HL-60 (cell line): Measurements from ENCODE around the gene MYOM3.
"Not testable (repeated sequence)": the region's sequence is repeated elsewhere in the genome, so short reads cannot be mapped to it uniquely, and the experiment has no call there.

Source experiments
- POLR2AphosphoS5 ChIP-seq: IDR thresholded peaks from 2 replicates; pipeline ENCODE4 v1.6.1; 2012; ENCODE audit warnings: low read depth
- TF ChIP-seq, protein P1 (sequence below): IDR thresholded peaks from one replicate; pipeline ENCODE4 v1.5.1; 2011; ENCODE audit warnings: low read length, control low read depth, inconsistent platforms; ENCODE audit not compliant: insufficient read depth
- TF ChIP-seq, protein P2 (sequence below): IDR thresholded peaks from 2 replicates; pipeline ENCODE4 v1.6.1; 2012; ENCODE audit warnings: low read depth; ENCODE audit not compliant: insufficient replicate concordance

- TF ChIP-seq, protein P1, sequence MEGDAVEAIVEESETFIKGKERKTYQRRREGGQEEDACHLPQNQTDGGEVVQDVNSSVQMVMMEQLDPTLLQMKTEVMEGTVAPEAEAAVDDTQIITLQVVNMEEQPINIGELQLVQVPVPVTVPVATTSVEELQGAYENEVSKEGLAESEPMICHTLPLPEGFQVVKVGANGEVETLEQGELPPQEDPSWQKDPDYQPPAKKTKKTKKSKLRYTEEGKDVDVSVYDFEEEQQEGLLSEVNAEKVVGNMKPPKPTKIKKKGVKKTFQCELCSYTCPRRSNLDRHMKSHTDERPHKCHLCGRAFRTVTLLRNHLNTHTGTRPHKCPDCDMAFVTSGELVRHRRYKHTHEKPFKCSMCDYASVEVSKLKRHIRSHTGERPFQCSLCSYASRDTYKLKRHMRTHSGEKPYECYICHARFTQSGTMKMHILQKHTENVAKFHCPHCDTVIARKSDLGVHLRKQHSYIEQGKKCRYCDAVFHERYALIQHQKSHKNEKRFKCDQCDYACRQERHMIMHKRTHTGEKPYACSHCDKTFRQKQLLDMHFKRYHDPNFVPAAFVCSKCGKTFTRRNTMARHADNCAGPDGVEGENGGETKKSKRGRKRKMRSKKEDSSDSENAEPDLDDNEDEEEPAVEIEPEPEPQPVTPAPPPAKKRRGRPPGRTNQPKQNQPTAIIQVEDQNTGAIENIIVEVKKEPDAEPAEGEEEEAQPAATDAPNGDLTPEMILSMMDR, result not testable (repeated sequence)
- not testable (repeated sequence) for TF ChIP-seq POLR2AphosphoS5
- TF ChIP-seq, protein P2, sequence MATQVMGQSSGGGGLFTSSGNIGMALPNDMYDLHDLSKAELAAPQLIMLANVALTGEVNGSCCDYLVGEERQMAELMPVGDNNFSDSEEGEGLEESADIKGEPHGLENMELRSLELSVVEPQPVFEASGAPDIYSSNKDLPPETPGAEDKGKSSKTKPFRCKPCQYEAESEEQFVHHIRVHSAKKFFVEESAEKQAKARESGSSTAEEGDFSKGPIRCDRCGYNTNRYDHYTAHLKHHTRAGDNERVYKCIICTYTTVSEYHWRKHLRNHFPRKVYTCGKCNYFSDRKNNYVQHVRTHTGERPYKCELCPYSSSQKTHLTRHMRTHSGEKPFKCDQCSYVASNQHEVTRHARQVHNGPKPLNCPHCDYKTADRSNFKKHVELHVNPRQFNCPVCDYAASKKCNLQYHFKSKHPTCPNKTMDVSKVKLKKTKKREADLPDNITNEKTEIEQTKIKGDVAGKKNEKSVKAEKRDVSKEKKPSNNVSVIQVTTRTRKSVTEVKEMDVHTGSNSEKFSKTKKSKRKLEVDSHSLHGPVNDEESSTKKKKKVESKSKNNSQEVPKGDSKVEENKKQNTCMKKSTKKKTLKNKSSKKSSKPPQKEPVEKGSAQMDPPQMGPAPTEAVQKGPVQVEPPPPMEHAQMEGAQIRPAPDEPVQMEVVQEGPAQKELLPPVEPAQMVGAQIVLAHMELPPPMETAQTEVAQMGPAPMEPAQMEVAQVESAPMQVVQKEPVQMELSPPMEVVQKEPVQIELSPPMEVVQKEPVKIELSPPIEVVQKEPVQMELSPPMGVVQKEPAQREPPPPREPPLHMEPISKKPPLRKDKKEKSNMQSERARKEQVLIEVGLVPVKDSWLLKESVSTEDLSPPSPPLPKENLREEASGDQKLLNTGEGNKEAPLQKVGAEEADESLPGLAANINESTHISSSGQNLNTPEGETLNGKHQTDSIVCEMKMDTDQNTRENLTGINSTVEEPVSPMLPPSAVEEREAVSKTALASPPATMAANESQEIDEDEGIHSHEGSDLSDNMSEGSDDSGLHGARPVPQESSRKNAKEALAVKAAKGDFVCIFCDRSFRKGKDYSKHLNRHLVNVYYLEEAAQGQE, result not testable (repeated sequence)
Observed at GRCh38 chr1:24048894-24049293, 63.0 kb downstream of the MYOM3 start.
